PFSK-1 (cell line): ENCODE data around the gene PROK2.

ENCODE experiments used
- FOXP2 ChIP-seq: optimal IDR thresholded peaks from 2 replicates; pipeline ENCODE3; 2011; ENCODE audit warnings: borderline replicate concordance, control low read depth, inconsistent platforms; ENCODE audit not compliant: insufficient read depth; ENCODE audit errors: extremely low read length, extremely low read depth
- POLR2AphosphoS5 ChIP-seq: IDR thresholded peaks from 2 replicates; pipeline ENCODE4 v1.6.1; 2012; ENCODE audit warnings: low read depth, mild to moderate bottlenecking, control low read depth, low read length, moderate library complexity
- REST ChIP-seq, 2 experiments: IDR thresholded peaks; 2 replicates each; pipeline versions ENCODE4 v1.6.1 to v1.8.0; 2011 to 2012; ENCODE audit warnings: low read depth in 2 of 2, low read length in 2 of 2, control low read depth in 1 of 2, inconsistent platforms in 1 of 2, mild to moderate bottlenecking in 1 of 2, moderate library complexity in 1 of 2; ENCODE audit not compliant: insufficient read depth in 1 of 2
- SIN3A ChIP-seq: IDR thresholded peaks from 2 replicates; pipeline ENCODE4 v1.6.1; 2012; ENCODE audit warnings: mild to moderate bottlenecking, low read length, moderate library complexity, borderline replicate concordance; ENCODE audit not compliant: insufficient read depth

GRCh38 chr3:71785532-71786216, 726 bp upstream of the PROK2 start:
- TF ChIP-seq POLR2AphosphoS5 (no peak), SIN3A (no peak), REST (IDR thresholded peaks at IDR 0.05; ENCODE audit: insufficient read depth in 1 of 2, low read depth in 2 of 2, low read length in 2 of 2) (no peak), FOXP2 (no peak)
